Central memory CD4-positive, alpha-beta T cell (primary cell): ENCODE data around the gene ACTN4.
A peak's percentile ranks its signal among the peaks of the same experiment; 100 is the strongest.
"Not testable (repeated sequence)": the region's sequence is repeated elsewhere in the genome, so short reads cannot be mapped to it uniquely, and the experiment has no call there.

Source experiments
- DNase-seq: peaks from one replicate; pipeline ENCODE4 v3.0.0; 2022
- total RNA-seq, 3 experiments: gene quantifications; one replicate each; lab custom pipeline; 2026; lab: John Stamatoyannopoulos, UW

ACTN4 gene
- 56.7 to 219 (median 140) reads per million in 3 experiments for total RNA-seq

- DNase-seq, result peak; percentile 100
These were observed at the start of gene ACTN4 for GRCh38 chr19:38647368-38647965. ACTN4 (plus strand) TSS chr19:38647649; CDS start chr19:38647746, 97 bp downstream.

GRCh38 chr19:38599722-38600121 is 47.7 kb upstream of the ACTN4 start:
- no peak for DNase-seq

DNA sequence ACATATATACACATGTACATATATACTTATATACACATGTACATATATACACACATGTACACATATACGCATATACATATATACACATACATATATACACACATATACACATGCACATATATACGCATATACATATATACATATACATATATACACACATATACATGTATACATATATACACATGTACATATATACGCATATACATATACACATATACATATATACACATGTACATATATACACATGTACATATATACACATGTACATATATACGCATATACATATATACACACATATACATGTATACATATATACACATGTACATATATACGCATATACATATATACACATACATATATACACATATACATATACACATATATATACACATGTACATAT is 44.6 kb upstream of the ACTN4 start:
- not testable (repeated sequence) for DNase-seq

DNA sequence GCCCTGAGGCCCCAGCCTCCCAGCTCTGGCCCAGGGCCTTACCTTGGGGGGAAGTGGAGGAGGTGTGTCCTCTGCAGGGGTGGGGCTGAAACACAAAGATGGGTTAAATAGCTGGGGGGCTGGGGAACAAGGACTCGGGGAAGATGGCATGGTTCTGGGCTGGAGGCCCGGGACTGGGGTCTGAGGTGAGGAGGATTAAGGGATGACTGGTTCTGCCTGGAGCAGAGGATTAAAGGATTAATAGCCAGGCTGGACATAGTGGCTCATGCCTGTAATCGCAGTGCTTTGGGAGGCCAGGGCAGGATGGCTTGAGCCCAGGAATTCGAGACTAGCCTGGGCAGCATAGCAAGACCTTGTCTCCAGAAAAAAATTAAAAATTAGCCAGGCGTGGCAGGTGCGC is 41.3 kb upstream of the ACTN4 start:
- no peak for DNase-seq

DNA sequence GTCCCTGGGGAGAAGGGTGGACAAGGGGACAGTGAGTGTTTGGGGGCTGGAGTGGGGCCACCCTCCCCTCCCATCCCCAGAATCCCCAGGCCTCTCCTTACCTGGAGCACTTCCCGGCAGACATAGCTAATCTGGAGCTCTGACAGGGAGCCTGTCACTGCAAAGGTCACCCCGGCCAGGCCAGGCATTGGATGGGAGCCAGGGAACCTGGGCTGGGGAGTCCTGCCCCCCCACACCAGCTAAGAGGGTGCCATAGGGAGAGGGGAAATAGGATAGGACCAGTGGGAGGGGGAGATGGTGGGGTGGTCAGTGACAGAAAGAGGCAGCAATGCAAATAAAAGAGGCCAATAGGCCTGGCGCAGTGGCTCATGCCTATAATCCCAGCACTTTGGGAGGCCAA is 33.2 kb upstream of the ACTN4 start:
- DNase-seq, result no peak

GRCh38 chr19:38615007-38615581 is 32.4 kb upstream of the ACTN4 start:
- DNase-seq, result no peak

DNA sequence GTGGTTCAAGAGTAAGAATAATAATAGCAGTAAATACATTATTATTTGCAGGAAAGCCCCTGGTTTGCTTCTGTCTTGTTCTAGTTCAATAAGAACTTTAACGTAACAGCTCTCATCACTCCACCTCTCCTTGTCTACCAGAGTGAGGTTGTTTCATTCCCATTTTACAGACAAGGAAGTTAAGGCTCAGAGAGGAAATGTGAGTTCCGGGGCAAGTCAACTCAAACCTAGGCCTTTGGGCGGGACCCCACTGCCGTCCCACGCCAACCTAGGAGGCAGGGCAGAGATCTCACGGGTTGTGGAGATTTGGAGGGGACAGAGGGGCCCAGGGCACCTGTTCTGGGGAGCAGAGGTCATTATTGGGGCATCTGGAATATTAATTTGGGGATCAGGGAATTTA is 31.2 kb upstream of the ACTN4 start:
- DNase-seq, result no peak

DNA sequence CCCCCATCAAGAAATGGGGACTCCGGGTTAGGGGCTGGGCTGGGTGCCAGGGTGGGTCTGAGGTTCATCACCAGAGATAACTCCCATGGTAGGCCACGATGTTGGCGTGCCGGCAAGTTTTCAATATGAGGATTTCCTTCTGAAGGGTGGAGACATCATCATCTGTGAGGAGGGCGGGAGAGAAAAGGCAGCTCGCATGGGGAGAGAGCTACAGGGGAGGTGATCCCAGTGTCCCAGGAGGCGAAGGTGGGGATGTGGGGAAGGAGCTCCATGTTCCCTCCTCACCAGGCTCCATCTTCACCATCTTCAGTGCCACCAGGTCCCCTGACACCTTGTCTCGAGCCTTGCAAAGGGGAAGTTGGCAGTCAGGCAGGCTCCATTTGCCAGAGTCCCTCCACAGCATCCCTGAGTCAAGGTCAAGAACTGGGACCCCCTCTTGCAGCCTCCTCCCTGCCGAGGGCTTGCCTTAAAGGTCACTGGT is 30.1 kb upstream of the ACTN4 start:
- peak; percentile 16 for DNase-seq

- peak; percentile 62 for DNase-seq
These were observed 29.5 kb upstream of the ACTN4 start, which contains the start of gene MAP4K1 for GRCh38 chr19:38617764-38618589. MAP4K1 (minus strand) TSS chr19:38617953; CDS start chr19:38617895, 58 bp downstream.

- peak; percentile 96 for DNase-seq
These were observed 28.7 kb upstream of the ACTN4 start, which contains the start of gene EIF3K for GRCh38 chr19:38618590-38619360. EIF3K (plus strand) TSS chr19:38619188; CDS start chr19:38619269, 81 bp downstream.

DNA sequence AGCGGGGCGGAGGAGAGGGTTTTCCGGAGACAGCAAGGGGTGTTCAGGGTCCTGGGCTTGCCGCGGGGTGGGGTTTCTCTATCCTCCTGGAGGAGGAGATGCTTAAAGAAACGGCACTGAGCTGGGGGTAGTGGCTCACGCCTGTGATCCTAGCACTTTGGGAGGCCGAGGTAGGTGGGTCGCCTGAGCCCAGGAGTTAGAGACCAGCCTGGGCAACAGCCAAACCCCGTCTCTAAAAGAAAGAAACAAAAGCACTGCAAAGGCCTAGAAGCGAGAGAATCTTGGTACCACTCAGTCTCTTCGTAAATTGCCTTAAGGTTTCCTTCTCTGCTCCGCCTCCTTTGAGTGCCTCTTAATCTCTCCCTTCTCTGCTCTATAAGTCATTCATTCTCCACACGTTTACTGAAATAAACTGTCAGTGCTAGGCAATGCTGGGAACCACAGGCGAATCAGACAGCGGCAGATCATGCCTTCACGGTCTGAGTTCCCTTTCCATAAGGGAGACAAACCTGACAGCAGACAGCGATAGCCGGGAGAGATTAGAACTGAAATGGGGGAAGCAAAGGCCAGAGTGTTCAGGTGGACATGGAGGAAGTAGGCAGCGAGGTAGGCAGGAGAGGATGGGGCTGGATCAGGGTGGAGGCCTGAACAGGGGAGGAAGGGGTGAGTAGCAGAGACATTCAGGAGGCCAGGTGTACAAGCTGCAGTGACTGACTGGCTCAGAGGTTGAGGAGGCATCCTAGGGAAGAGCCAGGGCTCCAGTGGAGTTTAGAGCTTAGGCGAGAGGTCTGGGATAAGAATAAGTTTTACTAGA is 27.9 kb upstream of the ACTN4 start:
- DNase-seq, result no peak

- DNase-seq, result no peak
These were observed 22.6 kb upstream of the ACTN4 start for GRCh38 chr19:38624822-38625221.

- DNase-seq, result no peak
These were observed 21.0 kb upstream of the ACTN4 start for GRCh38 chr19:38626401-38626800.

DNA sequence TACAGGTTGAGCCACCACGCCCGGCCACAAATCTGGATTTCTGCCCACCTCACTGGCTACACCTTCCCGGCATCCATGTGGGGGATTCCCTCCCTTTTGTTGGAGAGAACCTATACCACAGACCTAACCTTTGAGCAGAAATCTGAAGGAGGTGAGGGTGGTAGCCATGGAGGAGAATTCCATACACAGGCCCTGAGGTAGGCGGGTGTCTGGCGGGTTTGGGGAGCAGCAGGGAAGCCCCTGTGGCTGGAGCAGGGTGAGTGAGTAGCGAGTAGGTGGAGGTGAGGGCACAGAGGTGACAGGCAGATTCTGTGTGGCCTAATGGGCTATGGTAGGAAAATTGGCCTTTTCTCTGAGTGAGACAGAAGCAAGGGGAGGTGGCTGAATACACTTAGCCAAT is 17.9 kb upstream of the ACTN4 start:
- DNase-seq, result no peak

GRCh38 chr19:38631301-38631700 is 16.1 kb upstream of the ACTN4 start:
- DNase-seq, result not testable (repeated sequence)

- DNase-seq, result not testable (repeated sequence)
These were observed 15.5 kb upstream of the ACTN4 start for GRCh38 chr19:38631811-38632475.

DNA sequence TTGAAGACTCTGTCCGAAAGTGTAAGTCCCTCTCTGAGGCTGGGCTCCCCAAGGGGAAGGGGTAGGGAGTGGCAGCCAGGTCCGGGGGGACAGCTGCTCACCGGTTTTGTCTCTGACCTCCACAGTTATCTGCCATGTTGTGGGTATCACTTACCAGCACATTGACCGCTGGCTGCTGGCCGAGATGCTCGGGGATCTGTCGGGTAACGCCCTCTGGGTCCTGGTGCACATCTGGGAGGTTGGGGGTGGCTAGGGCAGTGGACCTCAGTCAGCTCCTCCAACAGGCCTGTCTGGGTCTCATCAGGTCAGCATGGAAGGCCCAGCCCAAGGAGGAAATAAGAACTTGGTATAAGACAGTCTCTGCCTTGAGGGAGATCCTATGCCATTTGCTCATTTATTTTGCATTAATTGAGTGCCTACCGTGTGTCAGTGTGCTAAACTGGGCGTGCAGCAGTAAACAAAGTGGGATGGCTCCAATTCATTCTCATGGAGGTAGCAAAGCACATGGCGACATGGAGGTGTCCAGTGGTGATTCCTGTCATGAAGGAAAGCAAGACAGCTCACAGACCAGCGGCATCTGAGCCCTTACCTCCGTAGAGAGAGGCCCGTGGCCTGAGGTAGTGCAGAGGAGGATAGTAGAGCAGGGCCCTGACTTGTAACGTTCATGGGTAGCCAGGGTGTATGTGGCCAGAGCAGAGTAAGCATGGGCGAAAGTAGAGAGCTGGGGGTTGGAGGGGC is 14.8 kb upstream of the ACTN4 start:
- no peak for DNase-seq

GRCh38 chr19:38634757-38635482 is 12.5 kb upstream of the ACTN4 start:
- peak; percentile 60 for DNase-seq

DNA sequence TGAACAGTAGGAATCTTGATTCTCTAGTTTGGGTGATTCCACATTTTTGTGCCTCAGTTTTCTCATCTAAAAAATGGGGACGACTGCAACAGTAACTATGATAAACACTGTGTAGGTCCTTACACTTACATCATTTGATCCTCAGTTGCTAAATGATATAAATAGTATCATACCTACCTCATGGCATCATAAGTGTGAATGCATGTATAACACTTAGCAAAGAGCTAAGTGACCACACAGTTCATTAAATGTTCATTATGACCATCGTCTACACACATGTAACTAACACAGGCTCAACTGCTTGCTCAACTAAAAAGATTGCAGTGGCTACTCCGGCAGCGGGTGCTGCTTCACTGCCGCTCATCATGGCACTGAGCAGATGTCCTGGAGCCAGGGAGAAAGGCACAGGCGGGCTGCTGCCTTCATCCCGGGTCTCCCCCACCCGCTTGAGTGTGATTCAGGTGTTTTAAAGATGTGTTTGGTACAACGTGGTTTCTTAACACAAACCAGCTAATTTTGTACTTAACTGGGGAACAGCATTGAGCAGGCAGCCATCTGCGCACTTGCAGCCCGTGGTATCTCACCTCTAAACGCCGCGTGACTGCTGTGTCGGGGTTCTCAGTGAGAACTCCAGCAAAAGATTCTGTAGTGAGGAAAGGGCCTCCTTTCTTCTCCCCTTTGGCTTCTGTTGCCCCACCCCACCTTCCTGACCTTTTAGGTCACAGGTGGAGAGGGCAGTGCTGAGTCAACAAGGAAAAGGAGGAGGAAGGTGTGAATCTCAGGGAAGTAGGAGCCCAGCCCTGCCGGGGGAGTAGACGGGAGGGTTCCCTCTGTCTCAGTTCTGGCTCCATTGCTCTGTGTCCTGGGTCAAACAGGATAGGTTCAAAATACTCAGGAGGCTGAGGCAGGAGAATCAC is 11.7 kb upstream of the ACTN4 start:
- no peak for DNase-seq
